Hepatocyte (in vitro differentiated cells): Measurements from ENCODE around the gene PFN3. TPM values are rescaled to one million over a fixed set of nuclear protein-coding genes. Genes with fewer than 3 reads are reported as not detected.

ENCODE experiments used
- DNase-seq: peaks from one replicate; pipeline ENCODE4 v3.0.0-alpha.2; 2016; ENCODE audit warnings: low spot score
- H2AFZ ChIP-seq: fragments of 200-600 bp; sonication (generic); 2 replicates; pipeline ENCODE4 v1.6.0; 2016; ENCODE audit warnings: antibody characterized with exemption, mild to moderate bottlenecking
- H3K27ac ChIP-seq: fragments of 200-600 bp; sonication (generic); 2 replicates; pipeline ENCODE4 v1.5.1; 2016; ENCODE audit warnings: mild to moderate bottlenecking
- H3K27me3 ChIP-seq: fragments of 200-600 bp; sonication (generic); 2 replicates; pipeline ENCODE4 v1.6.1; 2016
- H3K36me3 ChIP-seq: fragments of 200-600 bp; sonication (generic); replicated peaks from 2 replicates; pipeline ENCODE4 v1.5.1; 2016; ENCODE audit warnings: low read depth; ENCODE audit not compliant: insufficient read depth
- H3K4me1 ChIP-seq: fragments of 200-600 bp; sonication (generic); 2 replicates; pipeline ENCODE4 v1.5.1; 2016; ENCODE audit warnings: mild to moderate bottlenecking, moderate library complexity; ENCODE audit not compliant: insufficient read depth
- H3K4me2 ChIP-seq: fragments of 200-600 bp; sonication (generic); 2 replicates; pipeline ENCODE4 v1.6.0; 2016
- H3K4me3 ChIP-seq: fragments of 200-600 bp; sonication (generic); 2 replicates; pipeline ENCODE4 v1.5.1; 2016; ENCODE audit warnings: mild to moderate bottlenecking
- H3K79me2 ChIP-seq: fragments of 200-600 bp; sonication (generic); 2 replicates; pipeline ENCODE4 v1.6.0; 2017; ENCODE audit warnings: mild to moderate bottlenecking
- H3K9me2 ChIP-seq: fragments of 200-600 bp; sonication (generic); replicated peaks from 2 replicates; pipeline ENCODE4 v1.6.0; 2017; ENCODE audit warnings: mild to moderate bottlenecking; ENCODE audit not compliant: insufficient read depth
- H3K9me3 ChIP-seq: fragments of 200-600 bp; sonication (generic); 2 replicates; pipeline ENCODE4 v1.5.1; 2016; ENCODE audit warnings: low read depth, mild to moderate bottlenecking
- H4K20me1 ChIP-seq: fragments of 200-600 bp; sonication (generic); 2 replicates; pipeline ENCODE4 v1.6.0; 2016; ENCODE audit warnings: mild to moderate bottlenecking; ENCODE audit not compliant: insufficient read depth, poor library complexity, severe bottlenecking
- CTCF ChIP-seq: fragments of 200-600 bp; sonication (generic); IDR thresholded peaks from 2 replicates; pipeline ENCODE4 v1.5.1; 2016; ENCODE audit warnings: antibody characterized with exemption, mild to moderate bottlenecking; ENCODE audit not compliant: poor library complexity
- EZH2 ChIP-seq: fragments of 200-600 bp; sonication (generic); IDR thresholded peaks from 2 replicates; pipeline ENCODE4 v1.6.1; 2016; ENCODE audit warnings: antibody characterized with exemption, mild to moderate bottlenecking, borderline replicate concordance
- EZH2phosphoT487 ChIP-seq: fragments of 200-600 bp; sonication (generic); IDR thresholded peaks from one replicate; pipeline ENCODE4 v1.6.1; 2018; ENCODE audit warnings: antibody characterized with exemption, mild to moderate bottlenecking, low read depth, moderate library complexity; ENCODE audit not compliant: unreplicated experiment, severe bottlenecking
- WGBS: methylation state at CpG from one replicate; pipeline ENCODE4 v1.1.6; 2016; ENCODE audit warnings: low lambda C conversion rate; ENCODE audit errors: missing lambda C conversion rate; 5-methylcytosine and 5-hydroxymethylcytosine counted together
- polyA plus RNA-seq: library from polyadenylated mRNA; unstranded; fragments of >200 nt; fragmentation: Nextera tagmentation; extraction: Ambion mirVana; gene quantifications from 2 replicates; pipeline ENCODE4 v1.2.1, GENCODE V29; 2016
- total RNA-seq: library from RNA; depleted of rRNA; stranded (reverse); fragments of >200 nt; gene quantifications from 2 replicates; pipeline ENCODE4 v1.2.3, GENCODE V29; 2014

The PFN3 gene
- total and polyA plus RNA-seq, 2 experiments from 2014 or later: not detected

GRCh38 chr5:177372034-177372896 lies 28.2 kb downstream of the PFN3 start:
- Histone ChIP-seq H3K36me3 (no peaks in the 10 kb centered on the region), H4K20me1 (no peaks in the 10 kb centered on the region), H3K4me1 (peaks cover 6% of the 10 kb centered on the region), H3K27me3 (no peaks in the 10 kb centered on the region), H3K4me2 (peak overlapping the region; percentile 89), H3K79me2 (peaks cover 5% of the 10 kb centered on the region), H3K9me3 (no peaks in the 10 kb centered on the region), H3K9me2 (no peaks in the 10 kb centered on the region), H2AFZ (no peak overlapping the region), H3K27ac (no peak overlapping the region), H3K4me3 (no peak overlapping the region)
- TF ChIP-seq EZH2phosphoT487: no peak
- DNase-seq: no peak
- 95% methylated on average over 12 of the region's 12 CpGs for WGBS

GRCh38 chr5:177371120-177372033 lies 29.1 kb downstream of the PFN3 start:
- peak overlapping the region; percentile 82 for H2AFZ ChIP-seq
- no peak for DNase-seq
- peaks cover 7% of the 10 kb centered on the region for H3K4me1 ChIP-seq
- whole genome bisulfite sequencing: 57% methylated on average over 19 of the region's 26 CpGs
- peaks cover 5% of the 10 kb centered on the region for H3K79me2 ChIP-seq
- peak overlapping the region; percentile 73 for H3K27ac ChIP-seq
- H3K36me3 ChIP-seq: no peaks in the 10 kb centered on the region
- no peaks in the 10 kb centered on the region for H3K9me2 ChIP-seq
- H3K9me3 ChIP-seq: no peaks in the 10 kb centered on the region
- no peaks in the 10 kb centered on the region for H3K27me3 ChIP-seq
- no peaks in the 10 kb centered on the region for H4K20me1 ChIP-seq
- H3K4me2 ChIP-seq: peak overlapping the region; percentile 89
- H3K4me3 ChIP-seq: peak overlapping the region; percentile 70
- no peak for TF ChIP-seq EZH2phosphoT487
- no peak for TF ChIP-seq CTCF
- TF ChIP-seq EZH2: no peak

- peak overlapping the region; percentile 89 for H3K4me2 ChIP-seq
- DNase-seq: peak; percentile 97
- H3K27me3 ChIP-seq: no peaks in the 10 kb centered on the region
- H2AFZ ChIP-seq: no peak overlapping the region
- peak overlapping the region; percentile 73 for H3K27ac ChIP-seq
- WGBS: 6% methylated on average over 23 of the region's 42 CpGs
- no peaks in the 10 kb centered on the region for H4K20me1 ChIP-seq
- no peaks in the 10 kb centered on the region for H3K36me3 ChIP-seq
- H3K4me1 ChIP-seq: peaks cover 15% of the 10 kb centered on the region
- H3K9me2 ChIP-seq: no peaks in the 10 kb centered on the region
- no peaks in the 10 kb centered on the region for H3K9me3 ChIP-seq
- peaks cover 5% of the 10 kb centered on the region for H3K79me2 ChIP-seq
- H3K4me3 ChIP-seq: peak overlapping the region; percentile 70
- TF ChIP-seq EZH2phosphoT487: no peak
- TF ChIP-seq EZH2: no peak
- TF ChIP-seq CTCF: peak; percentile 71
Measured at GRCh38 chr5:177370488-177371119, 29.9 kb downstream of the PFN3 start.
